Neural progenitor cell (in vitro differentiated cells): ENCODE data around the gene GRID1. TPM values are rescaled to one million over a fixed set of nuclear protein-coding genes. Genes with fewer than 3 reads are reported as not detected.

ENCODE experiments used
- DNase-seq: peaks from one replicate; pipeline ENCODE4 v3.0.0-alpha.2; 2016; ENCODE audit warnings: low spot score
- H2AFZ ChIP-seq: fragments of 200-600 bp; sonication (generic); replicated peaks from 2 replicates; pipeline ENCODE4 v1.6.1; 2016; ENCODE audit warnings: antibody characterized with exemption
- H3F3A ChIP-seq: fragments of 200-600 bp; sonication (generic); 2 replicates; pipeline ENCODE4 v1.6.1; 2016; ENCODE audit warnings: antibody characterized with exemption, low read depth
- H3K27ac ChIP-seq: fragments of 200-600 bp; sonication (generic); 2 replicates; pipeline ENCODE4 v1.5.1; 2016; ENCODE audit warnings: mild to moderate bottlenecking
- H3K27me3 ChIP-seq: fragments of 200-600 bp; sonication (generic); 2 replicates; pipeline ENCODE4 v1.6.1; 2016; ENCODE audit warnings: mild to moderate bottlenecking, moderate library complexity
- H3K36me3 ChIP-seq: fragments of 200-600 bp; sonication (generic); 2 replicates; pipeline ENCODE4 v1.5.1; 2016
- H3K4me1 ChIP-seq: fragments of 200-600 bp; sonication (generic); 2 replicates; pipeline ENCODE4 v1.6.1; 2016; ENCODE audit warnings: mixed run types
- H3K4me2 ChIP-seq: fragments of 200-600 bp; sonication (generic); 2 replicates; pipeline ENCODE4 v1.6.1; 2016
- H3K4me3 ChIP-seq: fragments of 200-600 bp; sonication (generic); 2 replicates; pipeline ENCODE4 v1.5.1; 2016
- H3K79me2 ChIP-seq: fragments of 200-600 bp; sonication (generic); 2 replicates; pipeline ENCODE4 v1.6.1; 2016; ENCODE audit warnings: low read depth
- H3K9ac ChIP-seq: fragments of 200-600 bp; sonication (generic); 2 replicates; pipeline ENCODE4 v1.6.1; 2016
- H3K9me3 ChIP-seq: fragments of 200-600 bp; sonication (generic); 2 replicates; pipeline ENCODE4 v1.5.1; 2016; ENCODE audit warnings: low read depth
- H4K20me1 ChIP-seq: fragments of 200-600 bp; sonication (generic); 2 replicates; pipeline ENCODE4 v1.6.1; 2016; ENCODE audit warnings: low read depth
- H3K27ac Mint-ChIP-seq: 3 replicates; pipeline ENCODE4 v1.8.0; 2021; ENCODE audit warnings: mixed read lengths
- H3K27me3 Mint-ChIP-seq: 2 replicates; pipeline ENCODE4 v1.8.0; 2022; ENCODE audit warnings: low read depth, mild to moderate bottlenecking, inconsistent platforms, moderate library complexity, mixed read lengths; ENCODE audit not compliant: insufficient read depth
- H3K36me3 Mint-ChIP-seq: 3 replicates; pipeline ENCODE4 v1.8.0; 2021; ENCODE audit warnings: mixed read lengths
- H3K4me1 Mint-ChIP-seq: 3 replicates; pipeline ENCODE4 v1.8.0; 2021; ENCODE audit warnings: mixed read lengths
- H3K4me3 Mint-ChIP-seq: 3 replicates; pipeline ENCODE4 v1.8.0; 2021; ENCODE audit warnings: mild to moderate bottlenecking, moderate library complexity, mixed read lengths
- H3K9me3 Mint-ChIP-seq: 3 replicates; pipeline ENCODE4 v1.8.0; 2020; ENCODE audit warnings: mixed read lengths
- CTCF ChIP-seq: fragments of 200-600 bp; sonication (generic); IDR thresholded peaks from 2 replicates; pipeline ENCODE4 v1.5.1; 2017; ENCODE audit warnings: antibody characterized with exemption, mild to moderate bottlenecking
- EZH2 ChIP-seq: fragments of 200-600 bp; sonication (generic); IDR thresholded peaks from 2 replicates; pipeline ENCODE4 v1.6.1; 2017; ENCODE audit warnings: antibody characterized with exemption, mild to moderate bottlenecking, moderate library complexity
- EZH2phosphoT487 ChIP-seq: fragments of 200-600 bp; sonication (generic); IDR thresholded peaks from 2 replicates; pipeline ENCODE4 v1.6.1; 2017; ENCODE audit warnings: antibody characterized with exemption
- total RNA-seq: library from RNA; depleted of rRNA; stranded (reverse); fragments of >200 nt; gene quantifications from 2 replicates; pipeline ENCODE4 v1.2.3, GENCODE V29; 2015; ENCODE audit warnings: low replicate concordance

Gene GRID1
- total RNA-seq, 1 donor from 2014 or later, result not detected

- Mint-ChIP-seq H3K27ac (no peak overlapping the region), H3K4me3 (no peak overlapping the region), H3K27me3 (peaks cover 32% of the 10 kb centered on the region), H3K36me3 (no peaks in the 10 kb centered on the region), H3K9me3 (peaks cover 2% of the 10 kb centered on the region), H3K4me1 (peaks cover 15% of the 10 kb centered on the region)
- H4K20me1 ChIP-seq, result peaks cover 35% of the 10 kb centered on the region
- no peaks in the 10 kb centered on the region for H3K9me3 ChIP-seq
- peaks cover 7% of the 10 kb centered on the region for H3F3A ChIP-seq
- H3K27me3 ChIP-seq, result peaks cover 66% of the 10 kb centered on the region
- peaks cover 7% of the 10 kb centered on the region for H3K4me1 ChIP-seq
- H2AFZ ChIP-seq, result no peak overlapping the region
- no peak overlapping the region for H3K4me3 ChIP-seq
- no peaks in the 10 kb centered on the region for H3K36me3 ChIP-seq
- H3K9ac ChIP-seq, result no peak overlapping the region
- H3K79me2 ChIP-seq, result no peaks in the 10 kb centered on the region
- H3K4me2 ChIP-seq, result no peak overlapping the region
- TF ChIP-seq EZH2phosphoT487, result no peak
- TF ChIP-seq CTCF, result no peak
- no peak for TF ChIP-seq EZH2
- H3K27ac ChIP-seq, result no peak overlapping the region
- no peak for DNase-seq
Measured at GRCh38 chr10:86360657-86361056, 5.9 kb downstream of the GRID1 start.

GRCh38 chr10:86359954-86360353 lies 6.6 kb downstream of the GRID1 start:
- Histone ChIP-seq H3K4me3 (no peak overlapping the region), H3K4me1 (peaks cover 7% of the 10 kb centered on the region), H3K36me3 (no peaks in the 10 kb centered on the region), H3K79me2 (no peaks in the 10 kb centered on the region), H3K27me3 (peaks cover 59% of the 10 kb centered on the region), H3F3A (peaks cover 7% of the 10 kb centered on the region), H3K9me3 (no peaks in the 10 kb centered on the region), H4K20me1 (peaks cover 28% of the 10 kb centered on the region), H3K9ac (no peak overlapping the region), H3K4me2 (no peak overlapping the region), H2AFZ (no peak overlapping the region), H3K27ac (no peak overlapping the region)
- H3K27me3 Mint-ChIP-seq, result peaks cover 25% of the 10 kb centered on the region
- DNase-seq, result no peak
- no peak overlapping the region for H3K27ac Mint-ChIP-seq
- no peak overlapping the region for H3K4me3 Mint-ChIP-seq
- H3K4me1 Mint-ChIP-seq, result peaks cover 12% of the 10 kb centered on the region
- H3K9me3 Mint-ChIP-seq, result peaks cover 2% of the 10 kb centered on the region
- TF ChIP-seq EZH2phosphoT487, result no peak
- TF ChIP-seq CTCF, result no peak
- TF ChIP-seq EZH2, result no peak
- no peaks in the 10 kb centered on the region for H3K36me3 Mint-ChIP-seq

GRCh38 chr10:86359111-86359510 lies 7.5 kb downstream of the GRID1 start:
- H3K27me3 Mint-ChIP-seq, result peaks cover 16% of the 10 kb centered on the region

More at GRCh38 chr10:86359111-86359510, 7.5 kb downstream of the GRID1 start:
- H3F3A ChIP-seq, result peaks cover 2% of the 10 kb centered on the region
- Mint-ChIP-seq H3K9me3 (peaks cover under 1% of the 10 kb centered on the region), H3K4me3 (no peak overlapping the region), H3K36me3 (no peaks in the 10 kb centered on the region), H3K27ac (no peak overlapping the region), H3K4me1 (peaks cover 6% of the 10 kb centered on the region)
- H3K4me2 ChIP-seq, result no peak overlapping the region
- no peak overlapping the region for H3K9ac ChIP-seq
- no peak overlapping the region for H3K4me3 ChIP-seq
- peaks cover 50% of the 10 kb centered on the region for H3K27me3 ChIP-seq
- no peak for TF ChIP-seq CTCF
- TF ChIP-seq EZH2phosphoT487, result no peak
- H3K79me2 ChIP-seq, result no peaks in the 10 kb centered on the region
- H2AFZ ChIP-seq, result no peak overlapping the region
- H3K36me3 ChIP-seq, result no peaks in the 10 kb centered on the region
- no peak for DNase-seq
- H3K27ac ChIP-seq, result no peak overlapping the region
- H3K4me1 ChIP-seq, result peaks cover 7% of the 10 kb centered on the region
- peaks cover 20% of the 10 kb centered on the region for H4K20me1 ChIP-seq
- H3K9me3 ChIP-seq, result no peaks in the 10 kb centered on the region
